Endothelial cell of umbilical vein (primary cell): Measurements from ENCODE around the gene TCP11. TPM values are rescaled to one million over a fixed set of nuclear protein-coding genes. Genes with fewer than 3 reads are reported as not detected.

Experiments used
- BruUV-seq: library from RNA; stranded (reverse); fragments of 400-500 nt; replicated peaks from 2 replicates; lab custom pipeline; 2021; lab: Mats Ljungman, UMichigan
- CTCF ChIA-PET: fragments of 300-600, 350-600 bp; sonication (Branson Sonifier 250); formaldehyde crosslinking; loops from one replicate; lab custom pipeline; 2021; ENCODE audit warnings: antibody characterized with exemption, inconsistent platforms; lab: Charles Lee
- POLR2A ChIA-PET: fragments of 300-600, 350-600 bp; sonication (Branson Sonifier 250); formaldehyde crosslinking; loops from one replicate; lab custom pipeline; 2021; ENCODE audit warnings: antibody characterized with exemption, inconsistent platforms; lab: Charles Lee
- DNase-seq: peaks from one replicate; pipeline ENCODE4 v3.0.0-alpha.2; 2011; ENCODE audit warnings: low read depth, low spot score
- FAIRE-seq: peaks from 2 replicates; lab custom pipeline; 2011; peaks lifted over from hg19 to GRCh38; lab: Jason Lieb, UNC
- H2AFZ ChIP-seq: 2 replicates; pipeline ENCODE4 v1.6.0; 2012; ENCODE audit warnings: low read depth, low read length, control low read depth, inconsistent platforms
- H3K27ac ChIP-seq: 2 replicates; pipeline ENCODE4 v1.5.1; 2011; ENCODE audit warnings: low read depth, mild to moderate bottlenecking, control low read depth, low read length, moderate library complexity; ENCODE audit not compliant: insufficient read depth
- H3K27me3 ChIP-seq, 2 experiments: 2 replicates each; pipeline versions ENCODE4 v1.6.0 to v1.6.1; 2011; ENCODE audit warnings: low read length in 2 of 2, mixed read lengths in 1 of 2; ENCODE audit not compliant: control insufficient read depth in 2 of 2, insufficient read depth in 2 of 2
- H3K36me3 ChIP-seq, 2 experiments: 2 replicates in 1 of 2; 3 replicates in 1 of 2; pipeline ENCODE4 v1.5.1; 2011; ENCODE audit warnings: low read length in 2 of 2, mild to moderate bottlenecking in 1 of 2, moderate library complexity in 1 of 2; ENCODE audit not compliant: control insufficient read depth in 2 of 2, insufficient read depth in 2 of 2; ENCODE audit errors: extremely low read depth in 1 of 2
- H3K4me1 ChIP-seq: 3 replicates; pipeline ENCODE4 v1.5.1; 2011; ENCODE audit warnings: mild to moderate bottlenecking, low read length; ENCODE audit not compliant: control insufficient read depth, insufficient read depth; ENCODE audit errors: extremely low read depth
- H3K4me2 ChIP-seq: 2 replicates; pipeline ENCODE4 v1.6.1; 2011; ENCODE audit warnings: low read length, control low read depth, mixed read lengths; ENCODE audit not compliant: insufficient read depth
- H3K4me3 ChIP-seq, 3 experiments: fragments of 200-600 bp in 1 of 3; sonication (generic), shearing (Covaris generic) in 1 of 3; replicated peaks in 1 of 3; 2 replicates each; pipeline ENCODE4 v1.5.1; 2011 to 2016; ENCODE audit warnings: control low read depth in 3 of 3, low read length in 3 of 3, mild to moderate bottlenecking in 2 of 3, inconsistent platforms in 1 of 3, low read depth in 1 of 3, moderate library complexity in 1 of 3; ENCODE audit not compliant: insufficient read depth in 1 of 3
- H3K79me2 ChIP-seq: 2 replicates; pipeline ENCODE4 v1.6.0; 2012; ENCODE audit warnings: low read length, inconsistent platforms; ENCODE audit not compliant: control insufficient read depth, insufficient read depth
- H3K9ac ChIP-seq: replicated peaks from 2 replicates; pipeline ENCODE3; 2011; ENCODE audit warnings: low read length, control low read depth; ENCODE audit not compliant: insufficient read depth; ENCODE audit errors: extremely low read depth
- H3K9me1 ChIP-seq: replicated peaks from 3 replicates; pipeline ENCODE4 v1.6.0; 2011; ENCODE audit warnings: mild to moderate bottlenecking, low read length; ENCODE audit not compliant: control insufficient read depth, insufficient read depth; ENCODE audit errors: extremely low read depth
- H3K9me3 ChIP-seq: replicated peaks from 2 replicates; pipeline ENCODE4 v1.5.1; 2012; ENCODE audit warnings: low read length, inconsistent platforms; ENCODE audit not compliant: control insufficient read depth, insufficient read depth
- H4K20me1 ChIP-seq: replicated peaks from 2 replicates; pipeline ENCODE3; 2011; ENCODE audit warnings: mild to moderate bottlenecking, low read length; ENCODE audit not compliant: control insufficient read depth, insufficient read depth; ENCODE audit errors: extremely low read depth
- EZH2 ChIP-seq: IDR thresholded peaks from 2 replicates; pipeline ENCODE4 v1.6.1; 2012; ENCODE audit warnings: borderline replicate concordance, low read depth, mild to moderate bottlenecking, moderate library complexity, low read length, inconsistent platforms; ENCODE audit not compliant: severe bottlenecking
- FOS ChIP-seq: IDR thresholded peaks from 2 replicates; pipeline ENCODE4 v1.6.1; 2011; ENCODE audit warnings: mild to moderate bottlenecking, low read length, moderate library complexity, borderline replicate concordance; ENCODE audit not compliant: insufficient read depth
- dilution Hi-C: fragments of 300-500 bp; cut with MboI; formaldehyde crosslinking; loops from one replicate; pipeline ENCODE4 v1.15.0; 2019; ENCODE audit warnings: low sequenced_read_pairs; ENCODE audit not compliant: extremely low pct_ligation_motif_present
- intact Hi-C: fragments of 100-400 bp; cut with micrococcal nuclease; formaldehyde crosslinking; loops from one replicate; pipeline ENCODE4 v1.10.0; 2022
- polyA plus RNA-seq, 4 experiments: library from polyadenylated mRNA; depleted of rRNA in 3 of 4; stranded (reverse) in 3 of 4; unstranded in 1 of 4; fragments of >200 nt; gene quantifications; 2 replicates each; pipeline versions ENCODE4 v1.2.1 to v1.2.3, GENCODE V29; 2011 to 2012; ENCODE audit warnings: missing spikeins in 1 of 4
- total RNA-seq: library from RNA; stranded (reverse); gene quantifications from 2 replicates; pipeline ENCODE4 v1.2.3, GENCODE V29; 2021

Gene TCP11
- total and polyA plus RNA-seq, 2 donors (not counting 3 experiments of a cell fraction or from before 2014, with no cell fraction given): 0.18 TPM; not detected in 1

- H3K4me2 ChIP-seq: no peak overlapping the region
- no peak overlapping the region for H2AFZ ChIP-seq
- H3K27ac ChIP-seq: no peak overlapping the region
- no peaks in the 10 kb centered on the region for H3K79me2 ChIP-seq
- dilution Hi-C loops: no loop called here
- H3K9me3 ChIP-seq: no peaks in the 10 kb centered on the region
- no peak overlapping the region for H3K9ac ChIP-seq
- H3K4me3 ChIP-seq: no peak overlapping the region
- intact Hi-C loops: no loop called here
- no TSS peak for BruUV-seq
- H3K9me1 ChIP-seq: no peaks in the 10 kb centered on the region
- H3K36me3 ChIP-seq: no peaks in the 10 kb centered on the region
- DNase-seq (peak; percentile 41), FAIRE-seq (no peak)
- no peaks in the 10 kb centered on the region for H3K27me3 ChIP-seq
- TF ChIP-seq EZH2 (no peak), FOS (no peak)
- H4K20me1 ChIP-seq: no peaks in the 10 kb centered on the region
- CTCF ChIA-PET: interaction anchor here (0.6 to 3.6 kb wide), 12 partner anchors 10 to 1259 kb away, joined by 3 to 23 read pairs (median 6); no protein-coding TSS in a partner anchor
- H3K4me1 ChIP-seq: peaks cover 18% of the 10 kb centered on the region
- POLR2A ChIA-PET: no interaction called here
Observed at GRCh38 chr6:35161776-35162607, 20.9 kb upstream of the TCP11 start.

- FAIRE-seq (no peak), DNase-seq (no peak)
- no peaks in the 10 kb centered on the region for H4K20me1 ChIP-seq
- H2AFZ ChIP-seq: no peak overlapping the region
- no peaks in the 10 kb centered on the region for H3K27me3 ChIP-seq
- H3K79me2 ChIP-seq: no peaks in the 10 kb centered on the region
- no peaks in the 10 kb centered on the region for H3K9me3 ChIP-seq
- POLR2A ChIA-PET: no interaction called here
- no peak overlapping the region for H3K4me2 ChIP-seq
- intact Hi-C loops (no loop called here), dilution Hi-C loops (no loop called here)
- no TSS peak for BruUV-seq
- H3K9me1 ChIP-seq: no peaks in the 10 kb centered on the region
- no peaks in the 10 kb centered on the region for H3K36me3 ChIP-seq
- CTCF ChIA-PET: interaction anchor here (0.6 to 3.6 kb wide), 10 partner anchors 11 to 1259 kb away, joined by 3 to 23 read pairs (median 6); no protein-coding TSS in a partner anchor
- TF ChIP-seq FOS: no peak
- no peak overlapping the region for H3K27ac ChIP-seq
- H3K9ac ChIP-seq: no peak overlapping the region
- H3K4me1 ChIP-seq: peaks cover 18% of the 10 kb centered on the region
- H3K4me3 ChIP-seq: no peak overlapping the region
Observed at GRCh38 chr6:35161266-35161665, 20.1 kb upstream of the TCP11 start.
